ENCODE measurements around the gene BABAM2. TPM values are rescaled to one million over a fixed set of nuclear protein-coding genes. Genes with fewer than 3 reads are reported as not detected.

Gene BABAM2
- total and polyA plus RNA-seq, 9 of the 15 experiments (the other 6 are each of a cell fraction or from before 2014, with no cell fraction given) = 10.9 to 37.4 (median 25.6) TPM

- H2AFZ ChIP-seq (ENCODE audit: low read depth, low read length) = no peak overlapping the region
- FAIRE-seq (no peak), ATAC-seq (no peak), DNase-seq (ENCODE audit: extremely low read depth in 1 of 4, low spot score in 3 of 4) (no peak)
- POLR2A ChIA-PET = no interaction called here
- peaks cover 18 to 43% of the 10 kb centered on the region in 2 experiments for H3K4me1 ChIP-seq (replicated peaks in 1 of 2; ENCODE audit: control insufficient read depth in 2 of 2, insufficient read depth in 2 of 2, low read length in 2 of 2)
- intact Hi-C loops (cut with micrococcal nuclease) = no loop called here
- 66% methylated on average over 8 of the region's 8 CpGs for WGBS (ENCODE audit: insufficient coverage, low coverage, missing lambda C conversion rate)
- CTCF ChIA-PET (ENCODE audit: low intra/inter-chr PET ratio) = interaction anchor here (0.6 kb wide), 1 partner anchor 18 kb away, joined by 3 read pairs; no protein-coding TSS in a partner anchor
- H3K9me1 ChIP-seq (ENCODE audit: control insufficient read depth, insufficient read depth, low read length) = no peaks in the 10 kb centered on the region
- no peak overlapping the region for H3K4me3 ChIP-seq
- H3K9me3 ChIP-seq (replicated peaks; ENCODE audit: control insufficient read depth, insufficient read depth, low read depth, low read length) = no peaks in the 10 kb centered on the region
- TF ChIP-seq GMEB1 (CRISPR knock-in tag; IDR thresholded peaks at IDR 0.05) = no peak
- no peaks in the 10 kb centered on the region for H3K27me3 ChIP-seq (ENCODE audit: control insufficient read depth in 2 of 2, insufficient read depth in 2 of 2, low read length in 2 of 2)
- H3K27ac ChIP-seq (ENCODE audit: extremely low read depth, low read depth, low read length) = no peak overlapping the region
- H4K20me1 ChIP-seq (replicated peaks; ENCODE audit: control insufficient read depth, insufficient read depth, low read length) = no peaks in the 10 kb centered on the region
- in situ Hi-C loops (cut with MboI) = no loop called here
- no peak overlapping the region for H3K4me2 ChIP-seq (ENCODE audit: insufficient read depth, low read length)
- BruUV-seq (replicated peaks) = no TSS peak
- H3K36me3 ChIP-seq (ENCODE audit: control insufficient read depth, insufficient read depth, low read length) = no peaks in the 10 kb centered on the region
- no peaks in the 10 kb centered on the region for H3K79me2 ChIP-seq (ENCODE audit: control insufficient read depth, insufficient read depth, low read length)
- no peak overlapping the region for H3K9ac ChIP-seq (ENCODE audit: insufficient read depth in 1 of 2, low read depth in 2 of 2, low read length in 2 of 2)
Measured at GRCh38 chr2:28345619-28346018, 455.1 kb downstream of the BABAM2 start.

GRCh38 chr2:28346587-28346986, 456.1 kb downstream of the BABAM2 start:
- intact Hi-C loops (cut with micrococcal nuclease) = no loop called here
- H3K9me1 ChIP-seq (ENCODE audit: control insufficient read depth, insufficient read depth, low read length) = no peaks in the 10 kb centered on the region
- H3K4me3 ChIP-seq = no peak overlapping the region
- in situ Hi-C loops (cut with MboI) = no loop called here
- FAIRE-seq (no peak), ATAC-seq (peak; percentile 18; the same call in 2 of the 3 replicates), DNase-seq (ENCODE audit: extremely low read depth in 1 of 4, low spot score in 3 of 4) (no peak)
- H4K20me1 ChIP-seq (replicated peaks; ENCODE audit: control insufficient read depth, insufficient read depth, low read length) = no peaks in the 10 kb centered on the region
- no peak overlapping the region; the same call in 1 of the 2 replicates for H2AFZ ChIP-seq (ENCODE audit: low read depth, low read length)
- H3K9me3 ChIP-seq (replicated peaks; ENCODE audit: control insufficient read depth, insufficient read depth, low read depth, low read length) = no peaks in the 10 kb centered on the region
- H3K36me3 ChIP-seq (ENCODE audit: control insufficient read depth, insufficient read depth, low read length) = no peaks in the 10 kb centered on the region
- H3K4me2 ChIP-seq (ENCODE audit: insufficient read depth, low read length) = no peak overlapping the region
- TF ChIP-seq GABPA (tag; conservative IDR thresholded peaks at IDR 0.05; ENCODE audit: low read depth) (no peak), TFAP4 (CRISPR knock-in tag; IDR thresholded peaks at IDR 0.05; ENCODE audit: borderline replicate concordance) (peak; percentile 35; the same call in 1 of the 2 replicates)
- POLR2A ChIA-PET = no interaction called here
- CTCF ChIA-PET (ENCODE audit: low intra/inter-chr PET ratio) = no interaction called here
- no TSS peak for BruUV-seq (replicated peaks)
- no peaks in the 10 kb centered on the region for H3K79me2 ChIP-seq (ENCODE audit: control insufficient read depth, insufficient read depth, low read length)
- 20% methylated on average over 6 of the region's 6 CpGs for WGBS (ENCODE audit: insufficient coverage, low coverage, missing lambda C conversion rate)
- H3K4me1 ChIP-seq (replicated peaks in 1 of 2; ENCODE audit: control insufficient read depth in 2 of 2, insufficient read depth in 2 of 2, low read length in 2 of 2) = peaks cover 18 to 45% of the 10 kb centered on the region in 2 experiments
- no peak overlapping the region for H3K27ac ChIP-seq (ENCODE audit: extremely low read depth, low read depth, low read length)
- H3K27me3 ChIP-seq (ENCODE audit: control insufficient read depth in 2 of 2, insufficient read depth in 2 of 2, low read length in 2 of 2) = no peaks in the 10 kb centered on the region
- peak overlapping the region in 1 of 2 experiments; percentile 59; a peak in 2 of 4 replicates for H3K9ac ChIP-seq (ENCODE audit: insufficient read depth in 1 of 2, low read depth in 2 of 2, low read length in 2 of 2)
